ENCODE results near the gene TMOD3. TPM values are rescaled to one million over a fixed set of nuclear protein-coding genes. Genes with fewer than 3 reads are reported as not detected.

Gene TMOD3
- total RNA-seq, 1 donor from 2014 or later, result 80.3 TPM

DNA sequence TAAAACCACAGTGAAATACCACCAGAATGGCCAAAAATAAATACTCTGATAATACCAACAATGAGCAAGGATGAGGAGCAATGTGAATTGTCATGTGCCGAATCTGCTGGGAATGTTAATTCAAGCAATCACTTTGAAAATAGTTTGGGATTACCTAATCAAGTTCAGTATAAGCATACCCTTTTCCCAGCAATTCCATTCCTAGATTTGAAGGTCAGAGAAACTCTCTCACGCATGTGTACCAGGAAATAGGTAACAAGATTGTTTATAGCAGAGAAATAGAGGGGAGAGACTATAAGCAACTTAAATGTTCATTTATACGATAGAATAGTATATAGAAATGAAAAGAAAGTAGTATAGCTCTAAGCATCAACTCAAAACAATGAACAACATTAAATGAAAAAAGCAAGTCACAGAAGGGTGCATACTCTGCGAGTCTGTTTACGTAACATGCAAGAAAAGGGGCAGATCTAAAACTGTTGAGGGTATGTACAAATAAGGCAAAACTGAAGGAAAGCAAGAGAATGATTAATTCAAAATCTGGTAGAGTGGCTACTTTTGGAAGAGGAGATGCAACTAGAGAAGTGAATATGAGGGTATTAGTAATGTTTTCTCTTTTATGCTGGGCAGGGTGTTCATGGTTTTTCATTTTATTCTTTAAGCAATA lies 27.4 kb downstream of the TMOD3 start:
- DNase-seq (ENCODE audit: low read depth) (no peak), FAIRE-seq (no peak)
- TF ChIP-seq CTCF (IDR thresholded peaks at IDR 0.05; ENCODE audit: insufficient read depth, low read length, severe bottlenecking), result no peak
- peaks cover 2% of the 10 kb centered on the region for H3K36me3 ChIP-seq (ENCODE audit: control insufficient read depth, insufficient read depth, low read length)
- H3K4me3 ChIP-seq (ENCODE audit: low read depth, low read length), result no peak overlapping the region
- H3K27me3 ChIP-seq (ENCODE audit: control insufficient read depth, insufficient read depth, low read length), result no peaks in the 10 kb centered on the region

DNA sequence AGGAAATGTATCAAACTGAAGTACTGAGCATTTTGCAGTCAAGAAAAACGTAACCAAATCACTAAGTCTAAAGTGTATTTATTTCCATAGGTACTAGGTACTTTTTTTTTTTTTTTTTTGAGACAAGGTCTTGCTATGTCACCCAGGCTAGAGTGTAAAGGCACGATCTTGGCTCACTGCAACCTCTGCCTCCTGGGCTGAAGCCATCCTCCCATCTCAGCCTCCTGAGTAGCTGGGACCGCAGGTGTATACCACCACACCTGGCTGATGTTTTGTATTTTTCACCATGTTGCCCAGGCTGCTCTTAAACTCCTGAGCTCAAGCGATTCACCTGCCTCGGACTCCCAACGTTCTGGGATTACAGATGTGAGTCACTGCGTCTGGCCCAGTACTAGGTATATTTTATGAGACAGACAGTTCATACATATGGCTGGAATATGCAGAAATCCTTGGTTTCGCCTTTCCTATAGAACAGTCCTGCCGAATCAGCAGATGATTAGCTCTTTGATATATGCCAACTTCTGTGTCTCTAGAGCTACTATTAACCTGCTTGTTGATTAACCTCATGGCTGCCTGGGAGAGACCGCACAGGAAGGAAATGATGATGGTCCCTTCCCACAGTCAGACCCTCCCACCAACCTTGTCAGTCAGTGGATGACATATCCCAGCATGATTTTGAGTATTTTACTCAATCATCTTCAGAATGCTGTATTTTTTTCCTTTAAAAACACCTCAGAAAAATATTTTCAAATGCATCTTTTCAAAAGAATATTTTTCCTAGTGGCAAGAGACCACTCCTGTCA lies 32.3 kb downstream of the TMOD3 start:
- Histone ChIP-seq H3K4me3 (ENCODE audit: low read depth, low read length) (no peak overlapping the region), H3K36me3 (ENCODE audit: control insufficient read depth, insufficient read depth, low read length) (peaks cover 7% of the 10 kb centered on the region), H3K27me3 (ENCODE audit: control insufficient read depth, insufficient read depth, low read length) (no peaks in the 10 kb centered on the region)
- FAIRE-seq (no peak), DNase-seq (ENCODE audit: low read depth) (peak; percentile 67)
- TF ChIP-seq CTCF (IDR thresholded peaks at IDR 0.05; ENCODE audit: insufficient read depth, low read length, severe bottlenecking), result no peak

DNA sequence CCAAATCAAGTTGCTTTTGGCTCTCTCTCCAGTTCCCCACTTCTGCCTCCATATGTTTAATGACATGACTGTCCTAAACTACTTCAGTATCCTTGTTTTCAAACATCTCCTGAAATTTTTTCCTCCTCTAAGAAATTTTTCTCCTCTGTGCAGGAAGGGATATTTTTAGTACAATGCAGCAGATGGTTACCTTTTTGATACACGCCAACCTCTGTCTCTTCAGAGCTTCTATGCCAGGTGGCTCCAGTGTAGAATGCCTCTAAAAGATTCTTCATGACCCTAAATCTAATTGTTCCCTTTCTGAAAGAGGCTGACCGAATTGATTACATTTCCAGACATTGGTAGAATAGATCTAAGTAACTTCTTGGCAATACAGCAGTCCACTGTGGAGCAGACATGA lies 33.7 kb downstream of the TMOD3 start:
- H3K27me3 ChIP-seq (ENCODE audit: control insufficient read depth, insufficient read depth, low read length), result no peaks in the 10 kb centered on the region
- H3K36me3 ChIP-seq (ENCODE audit: control insufficient read depth, insufficient read depth, low read length), result peaks cover 9% of the 10 kb centered on the region
- DNase-seq (ENCODE audit: low read depth), result no peak
- FAIRE-seq, result no peak
- no peak for TF ChIP-seq CTCF (IDR thresholded peaks at IDR 0.05; ENCODE audit: insufficient read depth, low read length, severe bottlenecking)
- no peak overlapping the region for H3K4me3 ChIP-seq (ENCODE audit: low read depth, low read length)

- H3K4me3 ChIP-seq (ENCODE audit: low read depth, low read length), result no peak overlapping the region
- peak; percentile 100 for DNase-seq (ENCODE audit: low read depth)
- FAIRE-seq, result peak; percentile 75
- H3K27me3 ChIP-seq (ENCODE audit: control insufficient read depth, insufficient read depth, low read length), result no peaks in the 10 kb centered on the region
- TF ChIP-seq CTCF (IDR thresholded peaks at IDR 0.05; ENCODE audit: insufficient read depth, low read length, severe bottlenecking), result no peak
- H3K36me3 ChIP-seq (ENCODE audit: control insufficient read depth, insufficient read depth, low read length), result peaks cover 8% of the 10 kb centered on the region
Observed at GRCh38 chr15:51864408-51865056, 35.1 kb downstream of the TMOD3 start.

- no peak for FAIRE-seq
- DNase-seq (ENCODE audit: low read depth), result no peak
- Histone ChIP-seq H3K36me3 (ENCODE audit: control insufficient read depth, insufficient read depth, low read length) (peaks cover 7% of the 10 kb centered on the region), H3K4me3 (ENCODE audit: low read depth, low read length) (no peak overlapping the region), H3K27me3 (ENCODE audit: control insufficient read depth, insufficient read depth, low read length) (no peaks in the 10 kb centered on the region)
- TF ChIP-seq CTCF (IDR thresholded peaks at IDR 0.05; ENCODE audit: insufficient read depth, low read length, severe bottlenecking), result no peak
Observed at GRCh38 chr15:51865317-51865716, 35.9 kb downstream of the TMOD3 start.
